ENCODE measurements around the gene TSSK3.

Gene TSSK3

GRCh38 chr1:32334274-32334861 lies 28.0 kb upstream of the TSSK3 start:
- DNase-seq, result no peak
- Histone ChIP-seq H3K4me1 (no peaks in the 10 kb centered on the region), H3K27me3 (no peaks in the 10 kb centered on the region), H3K36me3 (peaks cover 11% of the 10 kb centered on the region), H3K9me3 (no peaks in the 10 kb centered on the region), H3K4me3 (ENCODE audit: low read depth, low read length) (peak overlapping the region; percentile 66)
- no peak for TF ChIP-seq CTCF (IDR thresholded peaks at IDR 0.05; ENCODE audit: low read depth, low read length)

DNA sequence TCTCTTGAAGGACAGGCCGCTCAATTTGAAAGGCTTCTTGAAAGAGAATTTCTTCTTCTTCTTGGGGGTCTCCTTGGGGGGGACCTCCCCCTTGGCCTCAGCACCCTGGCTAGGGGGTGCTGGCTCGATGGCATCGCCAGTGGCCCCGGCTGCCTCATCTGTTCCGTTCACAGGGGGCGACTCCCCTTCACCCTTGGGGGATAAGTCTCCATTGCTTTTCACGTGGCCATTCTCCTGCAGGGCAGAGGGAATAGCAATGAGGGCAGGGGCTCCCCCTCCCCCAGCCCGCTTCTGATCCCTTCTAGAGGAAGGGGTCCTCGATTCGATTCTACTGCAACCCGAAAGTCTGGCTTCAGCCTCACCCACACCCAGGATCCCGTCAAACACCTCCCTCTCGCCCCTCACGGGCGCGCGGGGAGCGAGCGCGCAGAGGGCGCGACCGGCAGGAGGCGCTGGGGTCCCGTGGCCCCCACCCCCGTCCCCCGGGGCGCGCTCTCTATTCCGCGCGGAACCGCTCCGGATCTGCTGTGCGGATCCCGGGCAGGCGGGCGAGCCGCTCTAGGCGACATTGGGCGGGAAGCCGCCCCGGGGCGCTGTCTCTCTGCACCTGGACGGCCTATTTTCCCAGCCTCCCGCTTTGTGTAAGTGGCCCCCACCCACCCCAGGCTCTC lies 27.3 kb upstream of the TSSK3 start:
- peak; percentile 51 for TF ChIP-seq CTCF (IDR thresholded peaks at IDR 0.05; ENCODE audit: low read depth, low read length)
- no peaks in the 10 kb centered on the region for H3K27me3 ChIP-seq
- no peaks in the 10 kb centered on the region for H3K9me3 ChIP-seq
- H3K4me3 ChIP-seq (ENCODE audit: low read depth, low read length), result peak overlapping the region; percentile 66
- H3K4me1 ChIP-seq, result no peaks in the 10 kb centered on the region
- peaks cover 11% of the 10 kb centered on the region for H3K36me3 ChIP-seq
- DNase-seq, result peak; percentile 62

GRCh38 chr1:32335535-32335789 lies 26.9 kb upstream of the TSSK3 start:
- H3K4me1 ChIP-seq, result no peaks in the 10 kb centered on the region
- no peak for DNase-seq
- TF ChIP-seq CTCF (IDR thresholded peaks at IDR 0.05; ENCODE audit: low read depth, low read length), result no peak
- peaks cover 11% of the 10 kb centered on the region for H3K36me3 ChIP-seq
- H3K27me3 ChIP-seq, result no peaks in the 10 kb centered on the region
- H3K9me3 ChIP-seq, result no peaks in the 10 kb centered on the region
- peak overlapping the region; percentile 66 for H3K4me3 ChIP-seq (ENCODE audit: low read depth, low read length)

DNA sequence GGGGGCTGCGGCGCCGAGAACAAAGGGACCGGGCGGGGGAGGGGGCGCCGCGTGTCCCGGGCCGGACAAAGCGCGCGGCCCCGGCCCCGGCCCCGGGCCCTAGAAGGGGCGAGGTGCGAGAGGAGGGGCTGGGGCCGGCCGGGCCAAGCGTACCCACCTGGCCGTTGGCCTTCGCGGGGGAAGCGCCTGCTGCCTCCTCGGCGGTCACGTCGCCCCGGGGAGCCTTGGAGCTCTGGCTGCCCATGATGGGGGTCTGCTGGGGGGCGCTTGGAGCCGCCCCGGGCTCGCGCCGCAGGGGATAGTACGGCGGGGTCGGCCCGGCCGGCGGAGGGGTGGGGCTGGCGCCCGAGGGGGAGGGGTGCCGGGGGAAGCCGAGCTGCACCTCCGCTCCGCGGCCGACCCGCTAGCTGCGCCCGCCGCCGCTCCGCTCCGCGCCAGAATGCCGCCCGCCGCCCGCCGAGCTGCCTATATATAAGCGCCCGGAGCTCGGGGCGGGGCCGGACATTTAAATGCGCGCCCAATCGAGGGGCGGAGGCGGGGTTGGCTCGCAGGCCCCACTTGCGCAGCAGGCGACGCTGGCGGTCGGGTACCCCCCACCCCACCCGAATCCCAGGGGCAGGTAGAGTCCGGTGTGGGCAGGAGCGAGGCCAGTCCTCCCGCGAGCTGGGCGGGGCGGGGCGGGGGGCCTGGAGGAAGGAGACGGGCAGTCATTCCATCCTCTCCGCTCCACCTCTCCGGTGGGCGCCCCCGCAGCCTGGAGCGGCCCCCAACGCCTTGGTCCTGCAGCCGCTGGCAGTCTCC lies 26.3 kb upstream of the TSSK3 start, which contains the start of gene MARCKSL1:
Gene MARCKSL1, minus strand, starts transcription at position 444 of the 801 bp plus-strand sequence. Its CDS starts 200 bp downstream, at position 244.
- H3K36me3 ChIP-seq, result peaks cover 11% of the 10 kb centered on the region
- H3K27me3 ChIP-seq, result no peaks in the 10 kb centered on the region
- no peaks in the 10 kb centered on the region for H3K4me1 ChIP-seq
- H3K9me3 ChIP-seq, result no peaks in the 10 kb centered on the region
- DNase-seq, result peak; percentile 79
- H3K4me3 ChIP-seq (ENCODE audit: low read depth, low read length), result peak within 1 kb of the TSS; percentile 66
- TF ChIP-seq CTCF (IDR thresholded peaks at IDR 0.05; ENCODE audit: low read depth, low read length), result no peak

- Histone ChIP-seq H3K36me3 (peaks cover 11% of the 10 kb centered on the region), H3K4me3 (ENCODE audit: low read depth, low read length) (no peak overlapping the region; the same call in 1 of the 2 replicates), H3K4me1 (no peaks in the 10 kb centered on the region), H3K9me3 (no peaks in the 10 kb centered on the region), H3K27me3 (no peaks in the 10 kb centered on the region)
- no peak for TF ChIP-seq CTCF (IDR thresholded peaks at IDR 0.05; ENCODE audit: low read depth, low read length)
- DNase-seq, result no peak
Measured at GRCh38 chr1:32336591-32336932, 25.8 kb upstream of the TSSK3 start.
